ENCODE data around the gene EXOC4.

The EXOC4 gene

GRCh38 chr7:133714654-133715053, 461.8 kb downstream of the EXOC4 start:
- Histone ChIP-seq H3K9me3 (ENCODE audit: insufficient read depth, low read length) (no peaks in the 10 kb centered on the region), H3K36me3 (ENCODE audit: insufficient read depth, insufficient read length, low read length) (no peaks in the 10 kb centered on the region), H3K9ac (ENCODE audit: insufficient read length, low read depth) (no peak overlapping the region), H3K4me3 (ENCODE audit: insufficient read length, low read depth) (no peak overlapping the region), H3K4me1 (ENCODE audit: insufficient read depth, insufficient read length) (no peaks in the 10 kb centered on the region), H3K27me3 (ENCODE audit: insufficient read depth, insufficient read length) (no peaks in the 10 kb centered on the region)
- TF ChIP-seq SUZ12 (IDR thresholded peaks at IDR 0.05; ENCODE audit: extremely low read depth, insufficient read depth, insufficient read length) (no peak), ZNF274 (IDR thresholded peaks at IDR 0.05; ENCODE audit: low read depth, low read length) (no peak), YY1 (IDR thresholded peaks at IDR 0.05; ENCODE audit: insufficient read depth, insufficient read length) (no peak)
- DNase-seq (ENCODE audit: low read depth, low spot score), result no peak

GRCh38 chr7:133718131-133718530, 465.3 kb downstream of the EXOC4 start:
- no peak overlapping the region for H3K4me3 ChIP-seq (ENCODE audit: insufficient read length, low read depth)
- TF ChIP-seq SUZ12 (IDR thresholded peaks at IDR 0.05; ENCODE audit: extremely low read depth, insufficient read depth, insufficient read length) (no peak), ZNF274 (IDR thresholded peaks at IDR 0.05; ENCODE audit: low read depth, low read length) (no peak), YY1 (IDR thresholded peaks at IDR 0.05; ENCODE audit: insufficient read depth, insufficient read length) (no peak)
- H3K9ac ChIP-seq (ENCODE audit: insufficient read length, low read depth), result no peak overlapping the region
- H3K4me1 ChIP-seq (ENCODE audit: insufficient read depth, insufficient read length), result no peaks in the 10 kb centered on the region
- H3K27me3 ChIP-seq (ENCODE audit: insufficient read depth, insufficient read length), result no peaks in the 10 kb centered on the region
- DNase-seq (ENCODE audit: low read depth, low spot score), result no peak
- no peaks in the 10 kb centered on the region for H3K36me3 ChIP-seq (ENCODE audit: insufficient read depth, insufficient read length, low read length)
- no peaks in the 10 kb centered on the region for H3K9me3 ChIP-seq (ENCODE audit: insufficient read depth, low read length)

DNA sequence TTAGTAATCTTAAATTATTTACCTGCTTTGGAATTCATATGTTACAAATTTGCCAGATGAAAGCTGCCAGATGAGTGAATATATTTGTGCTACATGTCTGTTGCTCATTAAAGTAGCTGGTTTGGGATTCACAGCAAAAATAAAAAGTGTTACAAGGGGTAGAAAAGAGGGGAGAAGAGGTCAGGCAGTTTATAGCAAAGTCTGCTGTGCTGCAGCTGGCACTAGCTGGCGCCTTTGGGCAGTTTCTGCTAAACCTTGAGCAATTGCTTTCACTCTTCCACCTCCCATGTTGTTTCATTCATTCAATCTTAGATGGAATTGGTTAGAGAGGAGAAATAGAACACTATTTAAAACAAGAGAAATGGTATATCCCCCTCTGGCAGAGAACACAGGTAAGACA, 470.2 kb downstream of the EXOC4 start:
- H3K4me1 ChIP-seq (ENCODE audit: insufficient read depth, insufficient read length), result no peaks in the 10 kb centered on the region
- H3K9me3 ChIP-seq (ENCODE audit: insufficient read depth, low read length), result no peaks in the 10 kb centered on the region
- no peak for DNase-seq (ENCODE audit: low read depth, low spot score)
- H3K4me3 ChIP-seq (ENCODE audit: insufficient read length, low read depth), result no peak overlapping the region
- TF ChIP-seq YY1 (IDR thresholded peaks at IDR 0.05; ENCODE audit: insufficient read depth, insufficient read length) (no peak), SUZ12 (IDR thresholded peaks at IDR 0.05; ENCODE audit: extremely low read depth, insufficient read depth, insufficient read length) (no peak), ZNF274 (IDR thresholded peaks at IDR 0.05; ENCODE audit: low read depth, low read length) (no peak)
- no peaks in the 10 kb centered on the region for H3K27me3 ChIP-seq (ENCODE audit: insufficient read depth, insufficient read length)
- H3K9ac ChIP-seq (ENCODE audit: insufficient read length, low read depth), result no peak overlapping the region
- H3K36me3 ChIP-seq (ENCODE audit: insufficient read depth, insufficient read length, low read length), result no peaks in the 10 kb centered on the region

DNA sequence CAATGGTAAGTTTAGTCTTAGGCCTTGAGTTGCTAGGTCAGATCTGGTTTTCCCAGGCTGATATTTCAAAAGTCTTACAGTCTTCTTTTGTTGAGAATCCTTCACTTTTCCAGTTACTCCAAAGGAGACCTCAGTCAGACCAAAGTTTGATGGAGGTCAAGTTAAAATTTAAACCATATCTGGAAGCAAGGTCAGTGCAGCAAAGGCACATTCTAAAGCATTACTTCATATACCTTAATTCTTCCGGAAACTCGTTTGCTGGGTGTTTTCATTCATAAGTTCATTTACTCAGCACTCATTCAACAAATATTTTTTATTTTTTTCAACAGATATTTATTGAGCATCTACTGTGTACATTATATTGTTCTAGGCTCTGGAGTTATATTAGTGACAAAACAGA, 471.3 kb downstream of the EXOC4 start:
- no peaks in the 10 kb centered on the region for H3K27me3 ChIP-seq (ENCODE audit: insufficient read depth, insufficient read length)
- no peak overlapping the region for H3K4me3 ChIP-seq (ENCODE audit: insufficient read length, low read depth)
- H3K36me3 ChIP-seq (ENCODE audit: insufficient read depth, insufficient read length, low read length), result no peaks in the 10 kb centered on the region
- no peaks in the 10 kb centered on the region for H3K4me1 ChIP-seq (ENCODE audit: insufficient read depth, insufficient read length)
- TF ChIP-seq SUZ12 (IDR thresholded peaks at IDR 0.05; ENCODE audit: extremely low read depth, insufficient read depth, insufficient read length) (no peak), YY1 (IDR thresholded peaks at IDR 0.05; ENCODE audit: insufficient read depth, insufficient read length) (no peak), ZNF274 (IDR thresholded peaks at IDR 0.05; ENCODE audit: low read depth, low read length) (no peak)
- no peak for DNase-seq (ENCODE audit: low read depth, low spot score)
- H3K9me3 ChIP-seq (ENCODE audit: insufficient read depth, low read length), result no peaks in the 10 kb centered on the region
- no peak overlapping the region for H3K9ac ChIP-seq (ENCODE audit: insufficient read length, low read depth)

- Histone ChIP-seq H3K9me3 (ENCODE audit: insufficient read depth, low read length) (no peaks in the 10 kb centered on the region), H3K4me3 (ENCODE audit: insufficient read length, low read depth) (no peak overlapping the region), H3K4me1 (ENCODE audit: insufficient read depth, insufficient read length) (no peaks in the 10 kb centered on the region), H3K27me3 (ENCODE audit: insufficient read depth, insufficient read length) (no peaks in the 10 kb centered on the region), H3K9ac (ENCODE audit: insufficient read length, low read depth) (no peak overlapping the region), H3K36me3 (ENCODE audit: insufficient read depth, insufficient read length, low read length) (no peaks in the 10 kb centered on the region)
- no peak for DNase-seq (ENCODE audit: low read depth, low spot score)
- TF ChIP-seq ZNF274 (IDR thresholded peaks at IDR 0.05; ENCODE audit: low read depth, low read length) (no peak), SUZ12 (IDR thresholded peaks at IDR 0.05; ENCODE audit: extremely low read depth, insufficient read depth, insufficient read length) (no peak), YY1 (IDR thresholded peaks at IDR 0.05; ENCODE audit: insufficient read depth, insufficient read length) (no peak)
Observed at GRCh38 chr7:133724694-133725093, 471.8 kb downstream of the EXOC4 start.

- no peaks in the 10 kb centered on the region for H3K4me1 ChIP-seq (ENCODE audit: insufficient read depth, insufficient read length)
- no peaks in the 10 kb centered on the region for H3K9me3 ChIP-seq (ENCODE audit: insufficient read depth, low read length)
- no peak overlapping the region for H3K4me3 ChIP-seq (ENCODE audit: insufficient read length, low read depth)
- no peak for DNase-seq (ENCODE audit: low read depth, low spot score)
- no peaks in the 10 kb centered on the region for H3K27me3 ChIP-seq (ENCODE audit: insufficient read depth, insufficient read length)
- H3K36me3 ChIP-seq (ENCODE audit: insufficient read depth, insufficient read length, low read length), result no peaks in the 10 kb centered on the region
- H3K9ac ChIP-seq (ENCODE audit: insufficient read length, low read depth), result no peak overlapping the region
- TF ChIP-seq YY1 (IDR thresholded peaks at IDR 0.05; ENCODE audit: insufficient read depth, insufficient read length), result no peak
Observed at GRCh38 chr7:133727476-133728214, 474.8 kb downstream of the EXOC4 start.

DNA sequence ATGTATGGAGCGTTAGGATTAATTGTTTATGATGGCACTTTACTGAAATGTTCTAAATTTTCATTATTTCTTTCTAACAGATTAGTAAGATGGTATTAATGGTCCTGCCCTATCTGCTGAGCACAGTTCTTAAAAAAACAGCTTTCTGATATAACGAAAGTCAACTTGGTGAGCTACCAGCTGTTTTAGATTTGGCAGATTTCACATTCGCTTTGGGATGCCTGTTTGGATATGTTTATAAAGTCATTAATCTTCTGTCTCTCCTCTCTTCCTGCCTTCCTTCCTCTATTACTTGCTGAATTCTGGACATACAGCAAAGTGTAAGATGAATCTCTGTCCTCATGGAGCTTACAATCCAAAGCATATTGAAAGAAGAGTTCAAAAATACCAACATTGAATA, 477.5 kb downstream of the EXOC4 start:
- Histone ChIP-seq H3K4me3 (ENCODE audit: insufficient read length, low read depth) (no peak overlapping the region), H3K4me1 (ENCODE audit: insufficient read depth, insufficient read length) (no peaks in the 10 kb centered on the region), H3K9ac (ENCODE audit: insufficient read length, low read depth) (no peak overlapping the region), H3K27me3 (ENCODE audit: insufficient read depth, insufficient read length) (no peaks in the 10 kb centered on the region), H3K9me3 (ENCODE audit: insufficient read depth, low read length) (no peaks in the 10 kb centered on the region), H3K36me3 (ENCODE audit: insufficient read depth, insufficient read length, low read length) (no peaks in the 10 kb centered on the region)
- DNase-seq (ENCODE audit: low read depth, low spot score), result no peak
- TF ChIP-seq ZNF274 (IDR thresholded peaks at IDR 0.05; ENCODE audit: low read depth, low read length), result no peak
- TF ChIP-seq YY1 (IDR thresholded peaks at IDR 0.05; ENCODE audit: insufficient read depth, insufficient read length), result no peak
- TF ChIP-seq SUZ12 (IDR thresholded peaks at IDR 0.05; ENCODE audit: extremely low read depth, insufficient read depth, insufficient read length), result no peak

Measured in NT2/D1 (cell line).